H4 (cell line): ENCODE data around the gene PRKN. TPM values are rescaled to one million over a fixed set of nuclear protein-coding genes. Genes with fewer than 3 reads are reported as not detected.

ENCODE experiments used
- DNase-seq: peaks from one replicate; pipeline ENCODE4 v3.0.0-alpha.2; 2015; ENCODE audit warnings: low spot score
- total RNA-seq: library from RNA; depleted of rRNA; stranded (reverse); fragments of >200 nt; shearing (Covaris generic); gene quantifications from 2 replicates; pipeline ENCODE4 v1.2.3, GENCODE V29; 2014

PRKN gene
- total RNA-seq, 1 experiment from 2014 or later = 0.19 TPM

DNA sequence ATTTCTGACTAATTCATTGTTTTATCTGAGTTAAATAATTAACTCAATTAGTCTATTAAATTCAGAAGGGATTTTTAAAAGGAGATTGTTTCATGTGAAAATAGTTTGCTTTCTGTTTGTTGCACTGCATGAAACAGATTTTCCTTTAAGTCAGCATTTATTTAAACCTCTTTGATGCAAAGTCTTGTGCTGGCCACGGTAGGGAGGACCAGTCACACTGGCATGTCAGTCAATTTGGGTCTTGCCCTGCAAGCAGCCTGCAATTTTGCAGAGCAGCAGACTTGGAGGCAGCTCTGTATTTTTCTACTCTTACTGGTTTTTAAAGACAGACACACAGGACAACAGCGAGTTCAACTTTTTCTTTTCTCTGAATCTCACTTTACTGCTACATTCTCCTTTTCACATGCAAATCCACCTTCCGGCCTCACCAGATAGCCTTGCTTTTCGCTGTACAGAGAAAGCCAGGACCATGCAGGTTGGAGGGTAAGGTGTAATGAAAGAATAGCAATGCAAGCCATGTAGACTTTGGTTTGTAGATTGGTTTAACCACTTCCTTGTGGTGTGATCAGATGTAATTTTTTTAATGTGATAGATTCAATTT, 763.8 kb downstream of the PRKN start:
- DNase-seq = no peak

DNA sequence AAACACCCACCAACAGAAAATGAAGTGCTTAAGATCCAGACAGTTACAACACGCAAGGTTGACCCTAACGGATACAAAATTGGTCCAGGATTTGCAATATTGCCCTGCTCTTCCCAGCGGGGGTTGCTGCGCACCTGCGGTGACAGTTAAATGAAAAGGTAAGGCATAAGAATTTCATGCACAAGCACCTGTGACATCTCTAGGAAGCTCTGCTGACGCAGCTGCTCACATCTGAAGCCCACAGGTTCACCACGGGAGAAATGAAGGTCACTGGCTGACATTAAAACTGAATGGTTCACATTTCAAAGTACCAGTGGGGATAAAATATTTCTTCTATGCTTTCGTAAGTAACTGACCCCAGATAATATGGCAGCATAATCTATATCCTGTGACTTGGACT, 764.4 kb downstream of the PRKN start:
- no peak for DNase-seq

DNA sequence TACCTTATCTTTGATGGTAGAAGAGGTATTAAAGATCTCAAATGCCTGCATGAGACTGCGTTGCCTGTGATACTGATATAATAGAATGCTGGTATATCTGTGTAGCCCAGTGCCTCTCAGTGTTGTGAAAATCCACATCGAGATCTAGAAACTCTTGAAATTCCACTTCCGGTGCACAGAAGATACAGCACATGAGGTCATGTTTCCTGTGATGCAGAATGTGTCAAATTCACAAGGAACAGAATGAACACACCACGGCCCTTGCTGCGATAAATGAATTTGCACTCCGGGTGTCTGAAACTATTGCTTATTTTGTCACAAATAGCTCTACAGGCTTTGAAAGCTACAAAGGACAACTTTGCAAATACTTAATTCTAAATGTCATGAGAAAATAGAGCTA, 765.8 kb downstream of the PRKN start:
- no peak for DNase-seq

DNA sequence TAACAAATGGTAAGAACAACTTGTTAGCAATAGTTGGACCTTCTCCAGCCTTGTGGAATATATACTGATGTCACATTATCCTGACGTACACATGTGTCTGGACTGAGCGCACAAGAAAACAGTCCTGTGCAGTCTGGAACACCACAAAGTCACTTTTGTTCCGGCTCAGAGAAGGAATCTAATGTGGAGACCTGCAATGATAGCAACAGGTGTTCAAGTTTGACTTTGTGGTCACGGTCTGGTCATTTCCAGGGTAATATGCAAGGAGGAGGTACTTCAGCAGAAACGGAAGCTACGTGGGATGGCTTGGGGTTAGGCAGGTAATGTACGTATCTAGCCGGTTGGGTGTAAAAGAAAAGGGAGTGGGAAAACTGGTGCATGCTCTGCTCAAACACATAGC, 766.5 kb downstream of the PRKN start:
- no peak for DNase-seq

DNA sequence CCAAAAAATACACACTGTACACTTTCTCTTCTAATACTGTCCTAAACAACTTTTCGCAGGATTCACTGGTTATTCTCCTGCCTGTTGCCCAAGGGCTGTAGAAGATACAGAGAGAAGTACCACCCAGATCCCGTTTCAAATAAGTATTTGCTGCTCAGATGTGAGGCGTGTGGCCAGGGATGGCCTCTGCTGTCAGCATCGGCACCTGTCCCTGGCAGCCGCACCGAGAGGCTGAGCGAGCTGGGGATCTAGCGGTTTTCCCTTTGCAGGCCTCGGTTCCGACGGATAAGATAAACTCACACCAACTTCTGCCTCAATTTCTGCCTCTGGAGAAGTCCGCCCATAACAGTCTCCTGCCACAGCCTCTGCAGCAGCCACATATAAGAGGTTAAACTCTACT, 768.5 kb downstream of the PRKN start:
- DNase-seq = no peak

DNA sequence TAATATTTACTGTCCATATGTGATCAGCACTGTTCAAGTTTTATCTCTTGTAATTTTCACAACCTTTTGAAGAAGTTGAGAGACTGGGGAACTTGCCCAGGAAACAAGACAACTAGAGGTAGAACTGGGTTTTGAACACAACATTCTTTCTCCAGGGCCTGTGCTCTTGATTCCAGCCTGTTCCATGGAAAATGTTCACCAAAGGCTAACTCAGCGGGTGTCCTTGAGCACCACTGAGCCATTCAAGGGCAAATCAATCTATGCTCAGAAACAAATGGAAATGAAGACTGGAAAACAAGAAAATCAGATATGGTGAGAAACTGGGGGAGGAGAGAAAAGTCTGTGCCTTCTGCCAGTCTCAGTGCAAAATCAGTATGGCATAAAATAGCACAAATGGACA, 771.5 kb downstream of the PRKN start:
- no peak for DNase-seq

DNA sequence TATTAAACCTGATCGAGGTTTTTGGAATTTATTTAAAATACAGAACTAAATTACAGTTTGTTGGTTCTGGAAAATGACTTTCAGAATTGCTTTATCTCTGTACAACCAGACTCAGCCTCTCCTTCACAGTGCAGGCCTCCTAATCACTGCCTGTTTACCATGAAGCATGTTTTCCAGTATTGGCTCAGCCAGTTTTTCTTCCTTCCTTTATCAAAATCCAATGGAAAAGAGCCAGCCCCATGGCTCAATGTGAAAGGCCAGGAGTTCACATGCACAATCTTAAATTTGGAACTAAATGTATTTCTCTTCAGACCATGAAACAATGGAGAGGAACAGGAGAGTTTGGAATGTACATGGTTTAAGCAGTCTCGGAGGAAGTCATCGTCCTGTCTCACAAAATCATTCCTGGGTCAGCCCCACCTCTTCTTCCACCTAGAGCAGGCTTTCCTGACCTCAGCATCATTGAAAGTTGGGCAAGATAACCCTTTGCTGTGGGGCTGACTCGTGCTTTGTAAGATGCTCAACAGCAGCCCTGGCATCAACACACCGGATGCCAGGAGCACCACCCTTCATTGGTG, 772.8 kb downstream of the PRKN start:
- no peak for DNase-seq

DNA sequence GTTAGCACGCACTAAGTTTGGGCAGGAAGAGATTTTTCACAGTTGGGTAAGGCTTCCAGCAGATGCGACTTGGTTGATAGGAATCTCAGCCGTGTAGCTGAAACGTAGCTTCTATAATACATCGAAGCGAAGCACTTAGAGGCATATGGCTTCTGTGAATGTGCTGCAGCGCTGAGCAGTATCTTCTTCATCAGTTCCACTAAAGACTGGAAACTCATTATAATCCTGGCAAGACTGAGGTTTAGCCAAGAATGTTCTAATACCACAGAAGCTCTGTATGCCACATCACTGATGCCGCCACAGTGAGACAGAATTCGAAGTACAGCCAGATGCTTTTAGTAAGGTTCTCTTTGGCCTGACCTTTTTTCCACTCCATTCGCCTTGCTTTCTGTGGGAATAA, 773.5 kb downstream of the PRKN start:
- no peak for DNase-seq

DNA sequence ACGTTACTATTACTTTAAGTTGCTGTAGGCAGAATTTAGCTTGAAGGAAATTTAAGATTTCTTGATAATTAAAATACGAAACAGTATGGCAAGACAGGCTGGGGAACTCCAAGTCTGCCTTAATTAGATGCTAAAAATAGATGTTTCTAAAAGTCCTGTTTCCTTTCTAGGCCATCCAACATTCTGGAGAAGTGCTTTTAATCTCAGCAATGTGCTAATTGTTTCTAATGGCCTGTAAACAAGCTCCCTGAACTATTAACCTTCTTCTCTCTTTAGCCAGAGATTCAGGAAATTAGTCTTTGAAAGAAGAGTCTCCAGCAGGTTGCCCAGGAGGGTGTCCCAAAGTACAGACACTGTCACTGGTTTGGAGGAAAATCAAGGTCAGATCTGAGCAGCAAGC, 776.4 kb downstream of the PRKN start:
- no peak for DNase-seq

DNA sequence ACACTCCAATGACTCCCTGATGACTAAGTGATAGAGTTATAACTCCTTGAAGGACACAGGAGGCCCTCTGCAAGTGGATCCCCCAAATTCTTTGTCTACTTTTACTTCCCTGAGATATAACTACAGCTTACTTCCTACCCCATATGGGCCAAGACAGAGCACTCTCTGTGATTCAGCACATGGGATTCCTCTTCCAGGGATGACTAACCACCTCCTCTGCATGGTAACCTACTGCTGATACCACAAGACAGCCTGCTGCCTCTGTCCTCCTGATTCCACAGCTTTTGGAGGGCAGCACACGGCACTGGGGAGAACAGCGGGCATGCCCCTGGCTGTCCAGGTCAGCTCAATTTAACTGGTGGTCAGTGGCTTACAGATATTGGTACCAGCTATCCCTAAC, 778.0 kb downstream of the PRKN start:
- DNase-seq = no peak

DNA sequence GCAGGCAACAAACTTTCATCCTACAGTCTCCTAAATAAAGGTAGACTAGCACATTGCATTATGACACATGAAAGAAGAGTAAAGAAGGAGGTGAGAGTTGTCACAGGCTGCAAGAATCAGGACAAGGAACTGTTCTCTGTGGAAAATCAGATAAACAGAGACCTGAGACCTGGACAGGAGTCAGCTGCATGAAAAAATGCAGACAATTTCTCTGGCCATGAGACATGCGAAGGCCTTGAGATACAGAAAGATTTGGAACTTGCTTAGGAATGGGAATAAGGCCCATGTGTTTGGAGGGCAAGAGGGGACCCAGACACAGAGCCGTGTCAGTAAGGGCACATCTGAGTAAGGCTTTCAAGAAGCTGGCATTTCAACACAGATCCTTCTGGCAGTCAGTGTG, 779.1 kb downstream of the PRKN start:
- no peak for DNase-seq

DNA sequence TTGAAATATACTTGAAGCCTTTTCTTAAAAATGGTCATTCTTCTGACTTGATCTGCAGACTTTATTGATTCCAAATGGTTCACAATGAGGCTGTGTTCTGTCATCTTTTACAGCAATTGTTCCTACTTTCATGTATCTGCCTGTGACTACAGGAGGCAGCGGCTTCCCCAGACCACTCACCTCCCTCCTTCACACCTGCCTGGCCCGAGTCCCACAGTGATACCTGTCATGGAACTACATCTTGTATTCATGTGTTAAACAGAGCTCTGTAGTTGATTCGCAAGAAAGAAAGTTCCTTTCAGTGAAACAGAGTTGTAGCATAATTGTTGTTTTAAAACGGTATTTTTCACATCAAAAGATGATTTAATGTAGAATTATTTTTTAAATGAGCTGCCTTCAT, 780.2 kb downstream of the PRKN start:
- no peak for DNase-seq

DNA sequence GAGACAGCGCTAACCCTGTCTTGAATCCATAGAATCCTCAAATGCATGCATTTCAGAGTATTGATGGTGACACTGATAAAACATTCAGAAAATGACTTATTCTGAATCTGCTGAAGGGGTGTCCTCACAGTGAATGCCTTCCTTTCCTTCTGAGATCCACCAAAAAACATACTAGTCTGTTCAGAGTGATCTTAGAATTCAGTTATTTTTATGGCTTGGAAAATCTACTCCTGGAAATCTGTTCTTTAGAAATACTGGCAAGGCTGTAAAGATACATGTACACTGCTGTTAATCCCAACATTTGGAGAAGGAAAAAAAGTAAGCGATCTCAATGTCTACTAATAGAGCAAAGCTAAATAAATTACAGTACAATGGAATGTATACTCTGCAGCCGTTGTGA, 781.1 kb downstream of the PRKN start:
- DNase-seq = no peak

DNA sequence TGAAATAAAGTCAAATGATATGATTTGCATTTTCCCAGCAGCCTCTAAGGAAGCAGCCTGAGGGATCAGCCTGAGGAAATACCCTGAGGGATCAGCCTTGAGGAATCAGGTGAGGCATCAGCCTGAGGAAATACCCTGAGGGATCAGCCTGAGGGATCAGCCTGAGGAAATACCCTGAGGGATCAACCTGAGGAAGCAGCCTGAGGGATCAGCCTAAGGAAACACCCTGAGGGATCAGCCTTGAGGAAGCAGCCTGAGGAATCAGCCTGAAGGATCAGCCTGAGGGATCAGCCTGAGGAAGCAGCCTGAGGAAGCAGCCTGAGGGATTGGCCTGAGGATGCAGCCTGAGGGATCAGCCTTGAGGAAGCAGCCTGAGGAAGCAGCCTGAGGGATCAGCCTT, 784.0 kb downstream of the PRKN start:
- DNase-seq = no peak

DNA sequence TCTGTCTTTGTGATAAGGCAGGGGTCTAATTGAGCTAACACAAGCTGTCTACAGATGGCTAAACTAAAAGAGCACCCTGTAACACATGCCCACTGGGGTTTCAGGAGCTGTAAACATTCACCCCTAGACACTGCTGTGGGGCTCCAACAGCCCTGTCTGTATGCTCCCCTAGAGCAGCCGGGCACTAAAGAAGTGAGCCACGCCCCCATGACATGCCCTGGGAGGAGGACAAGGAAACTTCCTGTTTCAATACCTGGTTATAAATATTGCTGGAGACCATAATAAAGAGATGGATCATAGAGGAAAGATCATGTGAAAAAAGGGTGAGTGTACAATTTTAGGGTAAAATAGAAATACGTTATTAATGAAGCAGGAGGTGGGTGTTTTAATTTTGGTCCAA, 786.0 kb downstream of the PRKN start:
- no peak for DNase-seq

DNA sequence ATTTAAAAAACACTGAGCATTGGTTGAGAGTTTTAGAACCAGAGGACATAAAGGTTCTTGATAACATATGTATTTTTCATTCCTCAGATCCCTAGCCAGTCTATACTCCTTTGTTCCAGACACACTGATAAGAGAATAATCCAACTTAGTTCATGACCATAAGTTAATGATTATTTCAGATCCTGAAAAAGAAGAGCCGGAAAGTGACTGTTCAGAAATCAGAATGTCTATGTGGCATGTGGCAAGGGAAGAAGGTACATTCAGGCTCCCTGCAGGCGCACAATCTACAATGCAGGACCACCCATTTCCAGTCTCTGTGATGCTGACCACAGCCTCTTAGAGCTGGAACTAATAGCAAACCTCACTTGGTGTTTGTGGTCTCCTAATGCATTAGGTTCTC, 787.0 kb downstream of the PRKN start:
- no peak for DNase-seq

DNA sequence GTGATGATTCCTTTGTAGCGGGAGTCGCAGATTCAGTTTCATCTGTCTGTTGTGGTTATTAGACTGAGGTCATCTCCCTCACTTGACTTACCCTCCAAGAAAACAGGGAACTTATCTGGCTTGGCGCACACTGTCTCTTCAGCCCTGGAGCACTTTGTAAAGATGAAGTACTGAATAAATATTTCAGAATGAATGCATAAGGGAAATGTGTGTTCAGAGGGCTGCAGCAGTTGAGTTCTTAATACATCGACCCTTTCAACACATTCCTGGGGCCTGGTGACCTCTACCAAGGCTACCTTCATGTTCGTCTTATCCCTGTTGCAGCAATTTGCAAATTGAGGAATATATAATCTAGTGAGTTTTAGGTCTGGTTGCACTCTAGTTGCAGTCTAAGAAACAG, 801.2 kb downstream of the PRKN start:
- DNase-seq = no peak

DNA sequence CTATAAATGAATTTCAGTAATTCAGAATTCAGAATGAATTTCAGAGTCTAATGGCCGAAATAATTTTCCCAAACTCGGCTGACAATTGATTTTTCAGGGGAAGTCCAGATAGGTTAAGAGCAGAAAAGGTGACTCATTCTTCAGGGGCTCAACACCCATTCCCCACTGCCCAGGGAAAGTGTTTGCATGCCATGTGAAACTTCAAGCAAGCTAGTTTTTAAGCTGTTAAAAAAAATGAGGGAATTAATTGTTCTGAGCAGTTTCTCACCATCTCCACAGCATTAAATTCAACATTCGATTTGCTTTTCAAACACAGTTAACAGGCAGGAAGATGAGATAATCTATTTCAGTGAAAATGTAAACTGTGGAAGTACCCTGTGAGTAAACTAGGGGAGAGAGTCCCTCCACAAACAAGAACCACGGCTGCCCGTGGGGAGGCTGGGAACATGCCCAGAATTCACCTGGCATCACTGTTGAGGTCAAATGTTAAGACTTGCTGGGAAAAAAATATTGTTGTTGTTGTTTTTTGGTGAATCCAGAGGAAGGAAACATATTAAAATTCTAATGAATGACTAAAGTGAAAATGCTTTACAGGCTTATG, 803.0 kb downstream of the PRKN start:
- no peak for DNase-seq

DNA sequence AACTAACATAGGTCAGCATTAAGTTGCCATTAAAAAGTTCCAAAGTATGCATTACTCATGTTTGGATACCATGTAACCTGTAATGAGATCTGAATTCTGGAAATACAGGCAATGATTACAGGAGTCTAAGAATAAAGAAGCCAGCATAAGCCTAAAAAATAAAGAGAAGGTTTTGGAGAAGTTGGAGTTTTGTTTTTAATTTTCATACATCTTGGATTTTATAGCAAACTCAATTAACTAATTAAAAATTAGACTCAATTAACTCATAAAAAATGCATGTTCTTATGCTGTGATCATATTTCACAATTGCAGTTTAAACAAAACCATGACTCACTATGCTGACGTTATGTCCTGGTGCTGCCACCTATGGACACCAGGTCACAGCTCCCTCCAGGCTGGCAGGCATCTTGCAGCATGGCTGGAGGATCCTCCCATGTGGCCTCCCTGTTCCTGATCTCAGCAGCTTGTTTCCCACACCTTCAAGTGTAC, 804.9 kb downstream of the PRKN start:
- peak; percentile 83 for DNase-seq

DNA sequence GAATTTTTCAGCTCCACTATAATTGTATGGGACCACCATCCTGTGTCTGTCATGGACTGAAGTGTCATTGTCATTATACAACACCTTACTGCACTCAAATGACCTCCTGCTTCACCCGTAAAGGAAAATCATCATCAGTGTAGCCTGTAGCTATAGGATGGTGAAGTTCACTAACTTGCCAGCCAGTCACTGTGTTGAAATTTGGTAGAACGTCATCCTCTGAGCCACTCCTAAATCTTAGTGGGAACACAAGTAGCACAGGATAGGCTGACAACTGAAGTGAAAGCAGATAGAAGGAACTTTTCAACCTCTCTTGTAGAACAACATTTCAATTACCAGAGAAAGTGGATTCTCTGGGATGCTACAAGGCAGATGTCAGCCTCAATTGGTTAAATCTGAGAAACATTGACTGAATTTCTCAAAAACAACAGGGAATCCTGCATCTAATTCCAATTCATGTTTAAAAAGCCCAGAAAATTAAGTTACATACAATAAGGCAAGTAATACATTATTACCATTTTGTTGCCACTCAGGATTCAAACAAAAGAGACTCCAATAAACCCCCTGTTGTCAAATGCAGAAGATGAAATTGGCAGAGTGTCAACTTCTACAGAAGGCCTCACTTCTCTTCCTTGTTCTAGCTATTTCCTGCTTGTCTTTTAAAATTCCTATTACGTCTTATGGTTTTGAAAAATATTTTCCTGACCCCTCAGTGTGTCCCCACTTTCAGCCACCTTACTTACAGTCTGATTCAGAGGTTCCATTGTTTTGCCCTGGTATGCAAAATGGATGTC, 805.8 kb downstream of the PRKN start:
- peak; percentile 9 for DNase-seq

DNA sequence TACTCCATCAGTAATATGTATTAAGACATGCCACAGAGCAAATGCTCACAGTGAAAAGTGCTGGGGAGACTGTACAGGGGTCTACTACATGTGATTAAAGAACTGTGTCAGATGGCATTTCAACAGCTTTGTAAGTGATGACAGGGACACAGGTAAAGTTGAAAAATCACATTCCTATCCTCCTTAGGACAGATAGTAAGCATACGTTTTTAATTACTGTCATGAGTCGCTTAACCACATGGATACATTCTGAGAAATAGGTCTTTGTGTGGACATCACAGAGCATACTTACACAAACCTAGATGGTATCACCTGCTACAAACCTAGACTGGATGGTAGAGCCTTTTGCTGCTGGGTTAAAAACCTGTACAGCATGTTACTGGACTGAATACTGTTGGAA, 807.9 kb downstream of the PRKN start:
- DNase-seq = no peak

DNA sequence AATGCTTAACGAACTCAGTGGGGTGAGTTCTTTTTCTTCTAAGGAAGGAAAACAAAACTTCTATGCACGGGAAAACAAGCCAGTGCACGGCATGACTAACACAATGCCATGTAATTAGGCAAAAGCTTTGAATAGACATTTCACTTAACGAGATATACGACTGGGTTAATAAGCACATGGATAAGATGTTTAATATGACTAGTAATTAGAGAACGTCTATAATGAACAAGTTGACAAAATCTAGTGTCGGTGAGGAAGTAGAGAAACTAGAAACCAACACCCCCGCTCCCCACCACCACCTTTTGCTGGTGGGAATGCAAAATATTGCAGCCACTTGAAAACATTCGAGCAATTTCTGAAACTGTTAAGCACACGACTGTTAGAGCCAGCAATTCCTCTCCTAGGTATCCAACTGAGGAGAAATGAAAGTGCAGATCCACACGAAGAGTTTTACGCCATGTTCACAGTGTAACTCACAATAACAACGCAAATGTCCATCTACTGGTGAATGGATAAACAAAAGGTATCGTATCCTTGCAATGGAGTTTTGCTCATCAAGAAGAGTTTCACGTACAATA, 808.8 kb downstream of the PRKN start:
- DNase-seq = no peak
